Activated B cell treated with CpG ODN at 0.5 μM for 24 hours (primary cell): ENCODE measurements around the gene DSCAM. TPM values are rescaled to one million over a fixed set of nuclear protein-coding genes. Genes with fewer than 3 reads are reported as not detected.

Experiments
- ATAC-seq: fragments of 200-7000 bp; cut with Tn5 transposase; one replicate; pipeline ENCODE4 v1.10.0; 2021; ENCODE audit warnings: low read depth, mild to moderate bottlenecking, moderate library complexity
- CTCF ChIA-PET: fragments of 350-600 bp; sonication (Branson Sonifier 250); formaldehyde crosslinking; loops from one replicate; lab custom pipeline; 2021; ENCODE audit warnings: antibody characterized with exemption; lab: Charles Lee
- POLR2A ChIA-PET: fragments of 350-600 bp; sonication (Branson Sonifier 250); formaldehyde crosslinking; loops from one replicate; lab custom pipeline; 2021; ENCODE audit warnings: antibody characterized with exemption; lab: Charles Lee
- DNase-seq: peaks from one replicate; pipeline ENCODE4 v3.0.0; 2022
- H3K27ac Mint-ChIP-seq: one replicate; pipeline ENCODE4 v1.8.0; 2020; ENCODE audit warnings: mixed read lengths
- H3K27me3 Mint-ChIP-seq: one replicate; pipeline ENCODE4 v1.8.0; 2021; ENCODE audit warnings: mixed read lengths
- H3K36me3 Mint-ChIP-seq: one replicate; pipeline ENCODE4 v1.8.0; 2021; ENCODE audit warnings: low read depth, mixed read lengths
- H3K4me1 Mint-ChIP-seq: one replicate; pipeline ENCODE4 v1.8.0; 2021; ENCODE audit warnings: mixed read lengths
- H3K4me3 Mint-ChIP-seq: one replicate; pipeline ENCODE4 v1.8.0; 2020; ENCODE audit warnings: mild to moderate bottlenecking, mixed read lengths
- H3K9me3 Mint-ChIP-seq: one replicate; pipeline ENCODE4 v1.8.0; 2020; ENCODE audit warnings: mixed read lengths
- intact Hi-C: fragments of 100-400 bp; cut with micrococcal nuclease; formaldehyde crosslinking; loops from one replicate; pipeline ENCODE4 v1.15.1; 2024
- total RNA-seq: library from RNA; stranded (reverse); gene quantifications from 2 replicates; pipeline ENCODE4 v1.2.3, GENCODE V29; 2022
- TF ChIP-seq, protein P1 (sequence below): fragments of 200-600 bp; IDR thresholded peaks from one replicate; pipeline ENCODE4 v1.8.0; 2022; ENCODE audit warnings: antibody characterized with exemption, mild to moderate bottlenecking

The DSCAM gene
- total RNA-seq, 1 donor from 2014 or later, result not detected

DNA sequence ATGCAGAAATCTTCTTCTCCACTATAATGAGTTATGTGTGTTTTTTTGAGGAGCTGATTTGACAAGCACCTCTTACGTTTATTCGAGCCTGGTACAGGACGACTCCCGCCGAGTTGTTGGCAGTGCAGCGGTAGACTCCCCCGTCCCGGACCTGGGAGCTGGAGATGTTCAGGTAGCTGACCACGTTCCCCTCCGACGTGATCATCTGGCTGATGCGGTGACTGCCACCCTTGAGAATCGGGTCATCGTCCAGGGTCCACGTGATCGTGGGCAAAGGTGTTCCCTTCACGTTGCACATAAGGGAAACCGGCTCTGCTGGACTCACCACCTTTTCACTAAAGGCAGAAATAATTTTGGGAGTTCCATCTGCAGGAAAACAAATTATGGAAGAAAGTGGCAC is 507.9 kb downstream of the DSCAM start:
- no peaks in the 10 kb centered on the region for H3K9me3 Mint-ChIP-seq
- CTCF ChIA-PET, result no interaction called here

DNA sequence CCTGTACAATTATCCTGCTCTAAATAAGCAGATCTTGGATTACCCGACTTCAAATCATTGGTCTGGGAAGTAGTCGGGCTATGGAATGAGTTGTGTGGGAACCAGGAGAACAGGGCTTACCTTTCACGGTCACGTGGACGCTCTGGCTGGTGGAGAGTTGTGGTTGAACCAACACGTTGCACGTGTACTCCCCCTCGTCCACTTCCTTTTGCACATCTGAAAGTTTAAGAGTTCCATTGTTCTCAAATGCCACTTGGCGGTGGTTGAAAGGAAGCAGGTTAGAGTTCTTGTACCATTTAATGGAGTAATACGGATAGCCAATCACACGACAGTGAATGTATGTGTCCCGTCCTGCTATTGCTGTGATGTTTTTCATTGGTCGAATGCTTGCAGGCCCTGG is 509.0 kb downstream of the DSCAM start:
- ATAC-seq (no peak), DNase-seq (no peak)
- H3K9me3 Mint-ChIP-seq, result no peaks in the 10 kb centered on the region
- ChIA-PET POLR2A (no interaction called here), CTCF (no interaction called here)
- H3K4me3 Mint-ChIP-seq, result no peak overlapping the region
- intact Hi-C loops, result no loop called here
- TF ChIP-seq, protein P1, sequence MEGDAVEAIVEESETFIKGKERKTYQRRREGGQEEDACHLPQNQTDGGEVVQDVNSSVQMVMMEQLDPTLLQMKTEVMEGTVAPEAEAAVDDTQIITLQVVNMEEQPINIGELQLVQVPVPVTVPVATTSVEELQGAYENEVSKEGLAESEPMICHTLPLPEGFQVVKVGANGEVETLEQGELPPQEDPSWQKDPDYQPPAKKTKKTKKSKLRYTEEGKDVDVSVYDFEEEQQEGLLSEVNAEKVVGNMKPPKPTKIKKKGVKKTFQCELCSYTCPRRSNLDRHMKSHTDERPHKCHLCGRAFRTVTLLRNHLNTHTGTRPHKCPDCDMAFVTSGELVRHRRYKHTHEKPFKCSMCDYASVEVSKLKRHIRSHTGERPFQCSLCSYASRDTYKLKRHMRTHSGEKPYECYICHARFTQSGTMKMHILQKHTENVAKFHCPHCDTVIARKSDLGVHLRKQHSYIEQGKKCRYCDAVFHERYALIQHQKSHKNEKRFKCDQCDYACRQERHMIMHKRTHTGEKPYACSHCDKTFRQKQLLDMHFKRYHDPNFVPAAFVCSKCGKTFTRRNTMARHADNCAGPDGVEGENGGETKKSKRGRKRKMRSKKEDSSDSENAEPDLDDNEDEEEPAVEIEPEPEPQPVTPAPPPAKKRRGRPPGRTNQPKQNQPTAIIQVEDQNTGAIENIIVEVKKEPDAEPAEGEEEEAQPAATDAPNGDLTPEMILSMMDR, result no peak
- H3K27ac Mint-ChIP-seq, result no peak overlapping the region
- H3K4me1 Mint-ChIP-seq, result no peaks in the 10 kb centered on the region
- H3K27me3 Mint-ChIP-seq, result no peaks in the 10 kb centered on the region
- H3K36me3 Mint-ChIP-seq, result no peaks in the 10 kb centered on the region

More for the DNA sequence above, 507.9 kb downstream of the DSCAM start:
- Mint-ChIP-seq H3K4me3 (no peak overlapping the region), H3K4me1 (no peaks in the 10 kb centered on the region), H3K27me3 (no peaks in the 10 kb centered on the region), H3K27ac (no peak overlapping the region), H3K36me3 (no peaks in the 10 kb centered on the region)
- no peak for DNase-seq
- POLR2A ChIA-PET, result no interaction called here
- TF ChIP-seq, protein P1, result no peak
- ATAC-seq, result no peak
- intact Hi-C loops, result no loop called here

DNA sequence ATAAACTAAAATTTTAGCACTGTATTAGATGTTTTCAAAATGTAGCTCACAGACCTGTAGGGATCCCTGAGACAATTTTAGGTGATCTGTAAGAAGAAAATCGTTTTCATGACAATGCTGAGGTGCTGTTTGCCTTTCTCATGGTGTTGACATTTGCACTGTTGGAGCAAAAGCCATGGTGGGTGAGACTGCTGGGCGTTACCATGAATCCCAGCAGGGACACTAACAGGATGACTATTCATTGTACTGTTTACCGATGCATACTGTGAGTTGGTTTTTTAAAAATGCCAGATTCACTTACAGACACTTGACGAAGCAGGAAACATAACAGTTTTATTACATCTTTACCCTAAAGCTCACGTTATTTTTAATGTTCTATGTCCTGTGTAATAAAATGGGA is 511.3 kb downstream of the DSCAM start:
- no peak for ATAC-seq
- CTCF ChIA-PET, result no interaction called here

DNA sequence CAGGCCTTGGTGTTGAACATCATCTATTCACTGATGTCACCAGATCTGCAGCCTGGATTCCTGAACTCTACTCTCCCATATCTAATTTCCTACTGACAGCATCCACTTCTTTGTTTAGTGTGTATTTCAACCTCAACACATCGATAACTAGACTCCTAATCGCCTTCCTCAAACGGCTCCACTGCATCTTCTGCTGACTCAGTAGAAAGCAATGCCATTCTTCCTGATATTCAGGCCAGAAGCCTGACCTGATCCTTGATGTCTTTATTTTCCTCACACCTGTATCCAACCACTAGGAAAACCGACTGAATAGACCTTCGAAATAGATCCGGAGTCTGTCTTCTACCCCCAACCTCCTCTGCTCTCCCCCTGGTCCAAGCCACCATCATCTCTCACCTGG is 512.8 kb downstream of the DSCAM start:
- Mint-ChIP-seq H3K27ac (no peak overlapping the region), H3K4me3 (no peak overlapping the region), H3K36me3 (no peaks in the 10 kb centered on the region), H3K4me1 (no peaks in the 10 kb centered on the region), H3K27me3 (no peaks in the 10 kb centered on the region), H3K9me3 (no peaks in the 10 kb centered on the region)
- no peak for DNase-seq
- CTCF ChIA-PET, result no interaction called here
- intact Hi-C loops, result no loop called here
- TF ChIP-seq, protein P1, result no peak
- ATAC-seq, result no peak
- POLR2A ChIA-PET, result no interaction called here

More for the DNA sequence above, 511.3 kb downstream of the DSCAM start:
- POLR2A ChIA-PET, result no interaction called here
- intact Hi-C loops, result no loop called here
- H3K27me3 Mint-ChIP-seq, result no peaks in the 10 kb centered on the region
- H3K36me3 Mint-ChIP-seq, result no peaks in the 10 kb centered on the region
- DNase-seq, result no peak
- H3K9me3 Mint-ChIP-seq, result no peaks in the 10 kb centered on the region
- no peak overlapping the region for H3K27ac Mint-ChIP-seq
- no peaks in the 10 kb centered on the region for H3K4me1 Mint-ChIP-seq
- TF ChIP-seq, protein P1, result no peak
- no peak overlapping the region for H3K4me3 Mint-ChIP-seq

DNA sequence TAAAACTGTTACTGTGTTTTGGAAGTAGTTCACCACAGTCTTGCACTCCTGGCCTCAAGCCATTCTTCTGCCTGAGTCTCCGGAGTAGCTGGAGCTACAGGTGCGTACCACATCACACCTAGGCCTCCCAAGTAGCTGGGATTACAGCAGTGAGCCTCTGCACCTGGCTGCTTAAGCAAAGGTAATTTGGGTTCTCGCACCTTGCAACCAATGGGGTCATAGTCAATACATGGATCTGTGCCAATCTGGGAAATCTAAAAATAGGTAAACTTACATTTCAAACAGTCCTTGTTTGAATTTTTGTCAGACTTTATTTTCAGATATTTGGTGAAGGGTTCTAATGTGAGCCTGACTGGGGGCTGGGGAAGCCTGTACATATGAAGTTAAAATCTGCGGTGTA is 513.2 kb downstream of the DSCAM start:
- ChIA-PET CTCF (no interaction called here), POLR2A (no interaction called here)
- Mint-ChIP-seq H3K4me3 (no peak overlapping the region), H3K4me1 (no peaks in the 10 kb centered on the region), H3K27ac (no peak overlapping the region), H3K27me3 (no peaks in the 10 kb centered on the region), H3K9me3 (no peaks in the 10 kb centered on the region), H3K36me3 (no peaks in the 10 kb centered on the region)
- intact Hi-C loops, result no loop called here
- no peak for ATAC-seq
- TF ChIP-seq, protein P1, result no peak
- DNase-seq, result no peak
